Epithelial cell of prostate (primary cell): Measurements from ENCODE around the gene HMBS.
"Not testable (repeated sequence)": the region's sequence is repeated elsewhere in the genome, so short reads cannot be mapped to it uniquely, and the experiment has no call there.

ENCODE experiments used
- DNase-seq: peaks from one replicate; pipeline ENCODE4 v3.0.0-alpha.2; 2011; ENCODE audit warnings: low read depth, low spot score
- H3K27ac ChIP-seq: fragments of 450-650 bp; 2 replicates; pipeline ENCODE4 v1.5.1; 2017; ENCODE audit warnings: mild to moderate bottlenecking

The HMBS gene

GRCh38 chr11:119100246-119100970, 15.7 kb downstream of the HMBS start:
- peak overlapping the region; percentile 95 for H3K27ac ChIP-seq
- DNase-seq = no peak

- no peak for DNase-seq
- H3K27ac ChIP-seq = peak overlapping the region; percentile 95
Observed at GRCh38 chr11:119100994-119101758, 16.5 kb downstream of the HMBS start.

- peak within 1 kb of the TSS; percentile 95 for H3K27ac ChIP-seq
- DNase-seq = peak; percentile 93
Observed at GRCh38 chr11:119101759-119102423, 17.2 kb downstream of the HMBS start, which contains the start of gene DPAGT1. TSS of gene DPAGT1 (minus strand) at chr11:119101853. CDS start at chr11:119101655, 198 bp downstream.

GRCh38 chr11:119103161-119103664, 18.5 kb downstream of the HMBS start:
- peak overlapping the region; percentile 95 for H3K27ac ChIP-seq
- not testable (repeated sequence) for DNase-seq

GRCh38 chr11:119103793-119104192, 19.1 kb downstream of the HMBS start:
- H3K27ac ChIP-seq = no peak overlapping the region
- DNase-seq = no peak

- H3K27ac ChIP-seq = peak within 1 kb of the TSS; percentile 34
- peak; percentile 53 for DNase-seq
Observed at GRCh38 chr11:119106564-119107537, 22.2 kb downstream of the HMBS start, which contains the start of gene C2CD2L. TSS of gene C2CD2L (plus strand) at chr11:119107344. CDS start at chr11:119107742, 398 bp downstream.

- peak overlapping the region; percentile 34 for H3K27ac ChIP-seq
- no peak for DNase-seq
Observed at GRCh38 chr11:119107538-119108145, 23.0 kb downstream of the HMBS start.

- H3K27ac ChIP-seq = peak overlapping the region; percentile 34
- DNase-seq = no peak
Observed at GRCh38 chr11:119108146-119108856, 23.6 kb downstream of the HMBS start.

- no peak for DNase-seq
- no peak overlapping the region for H3K27ac ChIP-seq
Observed at GRCh38 chr11:119108857-119109221, 24.2 kb downstream of the HMBS start.

GRCh38 chr11:119109843-119110242, 25.2 kb downstream of the HMBS start:
- H3K27ac ChIP-seq = no peak overlapping the region
- no peak for DNase-seq

GRCh38 chr11:119110439-119110838, 25.8 kb downstream of the HMBS start:
- no peak for DNase-seq
- H3K27ac ChIP-seq = no peak overlapping the region

- DNase-seq = no peak
- H3K27ac ChIP-seq = no peak overlapping the region
Observed at GRCh38 chr11:119111361-119111925, 26.8 kb downstream of the HMBS start.

- no peak overlapping the region for H3K27ac ChIP-seq
- no peak for DNase-seq
Observed at GRCh38 chr11:119112314-119113020, 27.8 kb downstream of the HMBS start.

GRCh38 chr11:119113716-119114115, 29.0 kb downstream of the HMBS start:
- no peak overlapping the region for H3K27ac ChIP-seq
- DNase-seq = no peak

- DNase-seq = no peak
- H3K27ac ChIP-seq = no peak overlapping the region
Observed at GRCh38 chr11:119114351-119114750, 29.7 kb downstream of the HMBS start.

- no peak for DNase-seq
- no peak overlapping the region for H3K27ac ChIP-seq
Observed at GRCh38 chr11:119115484-119116234, 31.0 kb downstream of the HMBS start.

- no peak overlapping the region for H3K27ac ChIP-seq
Observed at GRCh38 chr11:119116235-119116594, 31.5 kb downstream of the HMBS start.

More at GRCh38 chr11:119116235-119116594, 31.5 kb downstream of the HMBS start:
- DNase-seq = no peak
